ENCODE measurements around the gene PLD5.
"Not testable (repeated sequence)": the region's sequence is repeated elsewhere in the genome, so short reads cannot be mapped to it uniquely, and the experiment has no call there.

The PLD5 gene

DNA sequence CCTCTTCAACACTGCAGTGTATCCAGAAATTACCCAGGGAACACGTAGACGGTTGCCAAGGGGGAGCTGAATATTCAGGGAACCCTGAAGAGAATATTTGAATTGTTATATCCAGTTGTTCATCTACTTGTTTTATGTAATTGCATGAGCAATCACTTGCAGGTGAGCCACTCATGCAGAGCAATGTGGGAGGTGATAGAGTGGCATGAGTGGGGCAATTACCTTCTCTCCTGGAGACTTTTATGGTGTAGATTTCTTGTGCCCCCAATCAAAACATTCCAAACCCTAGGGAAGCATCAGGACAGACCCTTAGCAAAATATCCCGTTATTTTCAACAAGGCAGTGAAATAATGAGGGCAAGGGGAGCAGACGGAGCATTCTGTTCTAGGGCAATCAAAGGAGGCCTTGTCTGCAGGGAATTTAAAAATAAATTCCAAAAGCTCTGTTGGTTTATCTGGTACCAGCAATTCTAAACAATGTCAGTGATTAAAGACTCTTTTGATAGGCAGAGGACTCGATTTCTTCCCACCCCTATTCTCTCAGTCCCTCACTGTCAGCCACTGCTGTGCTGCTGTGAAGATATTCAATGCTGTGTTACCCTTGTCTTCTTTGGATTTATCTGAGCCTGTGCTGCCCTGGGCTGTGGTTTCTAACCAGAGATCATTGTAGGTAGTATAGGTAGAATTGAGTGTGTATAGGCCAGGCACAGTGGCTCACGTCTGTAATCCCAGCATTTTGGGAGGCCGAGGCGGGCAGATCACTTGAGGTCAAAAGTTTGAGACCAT is 345.4 kb downstream of the PLD5 start:
- no peak for DNase-seq (ENCODE audit: low read depth in 2 of 3, low spot score in 1 of 3)

DNA sequence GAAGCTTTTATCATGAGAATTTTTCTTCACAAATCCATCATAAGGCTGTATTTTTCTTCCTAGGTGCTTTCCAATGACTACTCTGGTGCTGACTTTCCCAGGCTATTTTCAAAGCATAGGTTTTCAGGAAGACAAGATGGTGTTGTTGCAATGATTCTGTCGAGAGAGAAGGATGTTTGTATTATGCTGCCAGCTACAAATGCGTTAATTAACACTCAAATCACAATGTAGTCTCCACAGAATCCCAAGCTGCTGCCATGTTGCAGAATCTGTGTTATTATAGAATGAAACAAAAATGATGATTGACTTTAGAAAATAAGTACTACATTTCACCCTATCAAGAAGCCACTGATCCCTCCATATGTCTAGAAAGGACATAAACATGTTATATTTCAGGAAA is 346.1 kb downstream of the PLD5 start:
- DNase-seq (ENCODE audit: low read depth in 2 of 3, low spot score in 1 of 3) = no peak

- no peak for DNase-seq (ENCODE audit: low read depth in 2 of 3, low spot score in 1 of 3)
Measured at GRCh38 chr1:242162140-242162539, 362.4 kb downstream of the PLD5 start.

- DNase-seq (ENCODE audit: low read depth in 2 of 3, low spot score in 1 of 3) = no peak
Measured at GRCh38 chr1:242147096-242147976, 377.2 kb downstream of the PLD5 start.

DNA sequence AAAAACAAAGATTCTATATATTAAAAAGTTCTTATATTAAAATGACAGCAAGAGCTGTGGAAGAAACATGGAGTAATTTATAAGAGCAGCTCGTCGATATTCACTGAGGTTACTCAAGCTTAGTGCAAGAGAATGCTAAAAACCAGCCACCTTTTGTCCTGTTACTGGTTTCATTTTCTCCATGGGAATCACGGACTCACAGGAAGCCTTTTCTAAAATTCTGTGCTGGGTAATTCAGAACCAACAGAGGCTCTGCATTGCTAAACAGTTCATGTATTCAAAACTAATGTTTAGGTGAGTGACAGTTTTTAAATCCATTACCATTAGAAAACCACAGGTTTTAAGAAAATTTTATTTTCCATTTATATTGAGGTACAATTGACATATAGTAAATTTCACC is 377.8 kb downstream of the PLD5 start:
- no peak for DNase-seq (ENCODE audit: low read depth in 2 of 3, low spot score in 1 of 3)

- no peak for DNase-seq (ENCODE audit: low read depth in 2 of 3, low spot score in 1 of 3)
Measured at GRCh38 chr1:242140836-242141235, 383.7 kb downstream of the PLD5 start.

GRCh38 chr1:242139986-242140385 is 384.5 kb downstream of the PLD5 start:
- DNase-seq (ENCODE audit: low read depth in 2 of 3, low spot score in 1 of 3) = no peak

DNA sequence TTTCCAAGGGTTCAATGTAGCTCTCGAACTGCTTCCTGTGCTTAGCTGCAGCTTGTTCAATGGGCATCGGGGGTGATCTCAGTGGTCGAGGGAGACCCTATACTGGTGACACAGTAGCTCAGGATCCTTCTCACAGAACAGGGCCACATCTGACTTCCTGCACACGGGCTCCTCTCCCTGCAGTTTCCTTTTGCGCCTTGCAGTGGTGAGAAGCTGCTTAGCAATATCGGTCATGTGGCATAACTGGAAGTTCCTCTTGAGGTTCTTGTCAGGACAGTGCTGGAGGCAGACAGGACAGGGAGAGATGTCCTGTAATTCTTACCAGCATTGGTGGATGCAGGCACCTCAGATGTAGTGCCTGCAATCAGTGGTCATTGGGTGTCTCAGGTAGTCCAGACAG is 385.1 kb downstream of the PLD5 start:
- DNase-seq (ENCODE audit: low read depth in 2 of 3, low spot score in 1 of 3) = no peak

GRCh38 chr1:242133796-242134195 is 390.7 kb downstream of the PLD5 start:
- DNase-seq (ENCODE audit: low read depth in 2 of 3, low spot score in 1 of 3) = no peak

DNA sequence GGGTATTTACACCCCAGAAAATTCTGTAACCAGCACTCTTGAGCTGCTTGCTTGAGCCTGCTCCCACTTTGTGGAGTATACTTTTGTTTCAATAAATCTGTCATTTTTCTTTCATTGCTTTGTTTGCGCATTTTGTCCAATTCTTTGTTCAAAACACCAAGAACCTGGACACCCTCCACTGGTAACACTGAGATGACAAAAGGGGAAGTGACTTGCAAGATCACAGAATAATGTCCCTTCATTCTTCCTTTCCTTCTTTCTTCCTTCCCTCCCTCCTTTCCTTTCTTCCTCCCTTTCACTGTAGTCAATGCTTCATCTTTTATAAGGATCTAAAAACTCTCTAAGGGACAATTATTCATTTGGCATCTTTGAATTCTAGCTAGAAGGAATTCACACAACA is 391.1 kb downstream of the PLD5 start:
- no peak for DNase-seq (ENCODE audit: low read depth in 2 of 3, low spot score in 1 of 3)

GRCh38 chr1:242132121-242132817 is 392.2 kb downstream of the PLD5 start:
- DNase-seq (ENCODE audit: low read depth in 2 of 3, low spot score in 1 of 3) = no peak

GRCh38 chr1:242128951-242129502 is 395.5 kb downstream of the PLD5 start:
- no peak for DNase-seq (ENCODE audit: low read depth in 2 of 3, low spot score in 1 of 3)

- no peak for DNase-seq (ENCODE audit: low read depth in 2 of 3, low spot score in 1 of 3)
Measured at GRCh38 chr1:242120432-242120831, 404.1 kb downstream of the PLD5 start.

DNA sequence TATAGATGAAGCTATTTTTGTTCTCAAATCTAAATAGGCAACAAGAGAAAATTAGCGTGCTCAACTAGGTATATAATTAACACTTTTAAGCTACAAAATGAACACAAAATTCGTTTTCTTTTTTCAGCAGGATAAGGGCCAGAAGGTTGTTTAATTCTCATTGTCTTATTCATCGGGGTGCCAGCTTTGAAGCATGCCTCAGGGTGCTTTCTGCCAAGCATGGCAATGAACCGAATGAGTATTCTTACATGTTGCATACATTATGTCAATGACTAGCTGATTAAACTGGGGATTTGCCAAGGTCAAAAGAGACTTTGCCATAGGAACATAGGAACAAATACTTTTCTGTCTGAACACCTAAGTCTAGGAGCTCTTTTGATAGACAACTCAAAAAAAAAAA is 423.6 kb downstream of the PLD5 start:
- no peak for DNase-seq (ENCODE audit: low read depth in 2 of 3, low spot score in 1 of 3)

DNA sequence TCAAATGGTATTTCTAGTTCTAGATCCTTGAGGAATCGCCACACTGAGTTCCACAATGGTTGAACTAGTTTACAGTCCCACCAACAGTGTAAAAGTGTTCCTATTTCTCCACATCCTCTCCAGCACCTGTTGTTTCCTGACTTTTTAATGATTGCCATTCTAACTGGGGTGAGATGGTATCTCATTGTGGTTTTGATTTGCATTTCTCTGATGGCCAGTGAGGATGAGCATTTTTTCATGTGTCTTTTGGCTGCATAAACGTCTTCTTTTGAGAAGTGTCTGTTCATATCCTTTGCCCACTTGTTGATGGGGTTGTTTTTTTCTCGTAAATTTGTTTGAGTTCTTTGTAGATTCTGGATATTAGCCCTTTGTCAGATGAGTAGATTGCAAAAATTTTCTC is 427.2 kb downstream of the PLD5 start:
- DNase-seq (ENCODE audit: low read depth in 2 of 3, low spot score in 1 of 3) = not testable (repeated sequence)

DNA sequence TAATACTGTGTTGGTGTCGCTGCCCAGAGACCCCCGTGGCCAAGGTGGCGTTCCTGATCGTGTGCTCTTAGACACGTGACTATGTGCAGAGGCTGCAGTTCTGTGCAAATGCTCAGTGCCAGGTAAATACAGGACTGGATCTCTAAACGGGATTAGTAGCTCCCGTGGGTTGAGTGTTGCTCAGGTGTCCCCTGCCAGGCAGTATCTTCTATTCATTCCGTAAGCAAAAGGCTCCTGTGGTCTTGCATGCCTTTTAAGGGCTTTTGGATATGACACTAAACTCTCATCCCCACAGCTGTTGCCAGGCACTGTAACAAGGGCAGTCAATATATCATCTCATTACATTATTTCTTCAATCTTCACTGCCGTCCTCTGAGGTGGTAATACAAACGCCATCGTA is 431.4 kb downstream of the PLD5 start:
- DNase-seq (ENCODE audit: low read depth in 2 of 3, low spot score in 1 of 3) = no peak

DNA sequence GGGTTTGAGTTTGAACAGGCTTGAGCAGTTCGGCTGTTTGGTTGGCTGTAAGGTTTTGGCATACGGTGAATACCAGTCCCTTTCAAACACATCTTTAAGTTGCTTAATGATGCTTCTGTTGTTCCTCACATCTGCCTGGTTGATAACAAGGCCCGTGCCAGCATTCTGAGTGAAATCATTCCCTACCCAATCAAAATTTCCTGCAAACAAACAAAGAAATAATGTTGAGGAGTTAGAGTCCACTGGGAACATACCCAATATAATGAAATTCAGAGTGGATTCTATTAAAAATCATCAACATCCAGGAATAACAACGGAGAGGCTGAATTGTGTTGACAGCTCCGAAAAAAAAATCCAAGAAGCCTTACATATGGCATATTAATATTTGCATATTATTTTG is 434.6 kb downstream of the PLD5 start:
- DNase-seq (ENCODE audit: low read depth in 2 of 3, low spot score in 1 of 3) = no peak

- DNase-seq (ENCODE audit: low read depth in 2 of 3, low spot score in 1 of 3) = no peak
Measured at GRCh38 chr1:242088875-242089274, 435.6 kb downstream of the PLD5 start.

DNA sequence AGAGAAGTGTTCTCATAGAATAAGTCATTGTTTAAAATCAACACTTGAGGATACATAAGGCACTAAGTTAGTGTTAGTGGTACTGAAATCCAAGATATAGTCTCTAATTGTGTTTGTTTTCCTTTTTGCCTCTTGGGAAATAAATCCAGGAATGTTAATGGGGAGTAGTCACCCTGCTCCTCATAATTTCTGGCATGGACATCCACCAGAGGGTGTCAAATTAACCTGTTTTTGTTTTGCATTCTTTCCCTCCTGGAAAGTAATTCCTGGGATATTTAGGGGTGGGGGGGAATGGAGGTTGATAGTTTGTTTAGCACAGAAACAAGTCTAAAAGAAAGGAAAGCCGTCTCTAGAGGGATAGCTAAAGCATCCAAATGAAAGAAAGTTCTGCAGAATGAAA is 437.8 kb downstream of the PLD5 start:
- DNase-seq (ENCODE audit: low read depth in 2 of 3, low spot score in 1 of 3) = no peak

DNA sequence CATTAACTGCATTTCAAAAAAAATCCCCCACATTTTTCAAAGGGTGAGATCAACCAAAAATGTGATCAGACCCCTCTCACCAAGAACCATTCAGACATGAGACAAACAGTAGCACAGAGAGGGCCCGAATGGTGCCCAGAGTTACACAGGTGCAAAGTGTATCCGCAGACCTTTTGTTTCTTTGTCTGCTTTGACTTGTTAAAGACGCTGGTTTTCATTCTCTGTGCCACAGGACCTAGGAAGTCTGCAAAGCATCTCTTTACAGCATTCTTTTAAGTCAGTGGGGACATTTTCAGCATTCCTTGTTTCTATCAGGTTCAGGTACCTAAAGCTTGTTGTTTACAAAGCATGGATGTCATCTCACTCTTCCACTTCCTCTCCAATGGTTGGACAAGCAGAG is 438.4 kb downstream of the PLD5 start:
- no peak for DNase-seq (ENCODE audit: low read depth in 2 of 3, low spot score in 1 of 3)

GRCh38 chr1:242083742-242084141 is 440.8 kb downstream of the PLD5 start:
- no peak for DNase-seq (ENCODE audit: low read depth in 2 of 3, low spot score in 1 of 3)

DNA sequence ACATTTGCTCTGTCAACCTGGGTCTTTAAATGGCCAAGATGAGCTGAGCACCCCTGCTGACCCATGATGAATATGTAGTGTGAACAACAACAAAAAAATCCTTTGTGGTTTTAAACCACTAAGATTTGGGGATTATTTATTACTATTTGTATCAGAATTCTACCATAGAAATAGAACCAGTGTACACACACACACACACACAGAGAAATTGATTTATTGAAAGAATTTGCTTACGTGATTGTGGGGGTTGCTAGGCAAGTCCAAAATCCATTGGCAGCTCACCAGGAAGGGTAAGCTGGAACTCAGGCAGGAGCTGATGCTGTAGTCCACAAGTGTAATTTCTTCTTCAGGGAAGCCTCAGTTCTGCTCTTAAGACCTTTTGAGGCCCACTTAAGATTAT is 443.1 kb downstream of the PLD5 start:
- DNase-seq (ENCODE audit: low read depth in 2 of 3, low spot score in 1 of 3) = no peak

Data from stimulated activated CD4-positive, alpha-beta T cell treated with anti-CD3 and anti-CD28 coated beads, Interleukin-12 subunit alpha, Interleukin-12 subunit beta, amount 100 ng/mL, for 48 hours (primary cell).